ENCODE measurements around the gene JAZF1. TPM values are rescaled to one million over a fixed set of nuclear protein-coding genes. Genes with fewer than 3 reads are reported as not detected.

The JAZF1 gene
- total RNA-seq, 1 experiment from 2014 or later, result 0.90 TPM

DNA sequence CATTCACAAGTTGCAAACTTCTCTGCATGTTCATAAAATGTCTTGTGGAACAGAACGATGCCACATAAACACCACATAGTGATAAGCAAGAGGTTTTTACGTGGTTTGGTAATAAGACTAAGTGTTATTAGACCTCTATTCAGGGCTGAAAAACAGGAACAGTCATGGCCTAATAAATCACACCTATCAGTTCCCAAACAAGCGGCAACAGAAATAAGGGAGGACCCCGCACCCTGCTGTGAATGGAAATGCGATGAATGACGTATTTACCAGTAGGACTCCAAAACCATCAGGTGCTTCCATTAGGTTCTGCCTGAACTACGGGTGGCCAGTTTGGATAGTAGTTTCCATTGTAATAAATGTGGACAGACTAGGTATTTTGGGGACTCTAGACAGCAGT is 311.5 kb downstream of the JAZF1 start:
- Histone ChIP-seq H3K9me3 (ENCODE audit: insufficient read depth, low read depth) (no peaks in the 10 kb centered on the region), H3K4me2 (no peak overlapping the region), H3K9me2 (ENCODE audit: insufficient read depth) (no peaks in the 10 kb centered on the region), H3K4me3 (no peak overlapping the region), H3K79me2 (ENCODE audit: low read depth) (no peaks in the 10 kb centered on the region), H4K20me1 (ENCODE audit: insufficient read depth) (no peaks in the 10 kb centered on the region), H3K27me3 (ENCODE audit: insufficient read depth, low read depth) (no peaks in the 10 kb centered on the region), H3K27ac (no peak overlapping the region), H3F3A (ENCODE audit: insufficient read depth, low read depth) (no peaks in the 10 kb centered on the region), H3K4me1 (replicated peaks; ENCODE audit: insufficient read depth) (no peaks in the 10 kb centered on the region), H3K36me3 (ENCODE audit: low read depth) (no peaks in the 10 kb centered on the region), H2AFZ (no peak overlapping the region)
- POLR2A ChIA-PET (ENCODE audit: unreplicated experiment), result no interaction called here
- intact Hi-C loops (cut with micrococcal nuclease; ENCODE audit: unreplicated experiment), result no loop called here
- TF ChIP-seq CTCF (conservative IDR thresholded peaks at IDR 0.05) (no peak), EZH2 (IDR thresholded peaks at IDR 0.05; ENCODE audit: low read depth) (no peak)
- CTCF ChIA-PET, result no interaction called here
- no TSS peak for BruUV-seq (replicated peaks)
- peak in 1 of 2 experiments; percentile 28 for DNase-seq

DNA sequence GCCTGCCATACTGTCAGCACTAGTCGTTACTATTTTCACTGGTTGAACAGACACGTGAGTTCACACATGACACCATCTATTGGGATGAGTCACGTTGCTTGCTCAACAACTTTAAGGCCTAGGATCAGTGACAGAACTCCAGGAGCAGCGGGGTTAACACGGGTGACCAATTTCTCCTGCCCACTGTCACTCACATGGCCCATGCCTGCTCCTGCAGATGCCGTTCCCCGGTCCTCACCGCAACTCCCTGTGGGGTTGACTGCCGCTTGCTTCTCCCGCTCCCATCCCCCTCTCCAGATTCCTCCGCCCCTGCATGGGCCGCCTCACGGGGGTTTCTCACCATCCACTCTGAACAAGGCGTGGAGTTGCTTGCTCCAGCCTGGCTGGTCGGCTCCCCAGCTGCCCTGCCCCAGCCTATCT is 312.5 kb downstream of the JAZF1 start:
- H3K4me2 ChIP-seq, result no peak overlapping the region
- no peaks in the 10 kb centered on the region for H3K36me3 ChIP-seq (ENCODE audit: low read depth)
- H3K9me3 ChIP-seq (ENCODE audit: insufficient read depth, low read depth), result no peaks in the 10 kb centered on the region
- H3K27me3 ChIP-seq (ENCODE audit: insufficient read depth, low read depth), result no peaks in the 10 kb centered on the region
- no peak overlapping the region for H3K4me3 ChIP-seq
- no peaks in the 10 kb centered on the region for H3K4me1 ChIP-seq (replicated peaks; ENCODE audit: insufficient read depth)
- POLR2A ChIA-PET (ENCODE audit: unreplicated experiment), result no interaction called here
- BruUV-seq (replicated peaks), result no TSS peak
- no peaks in the 10 kb centered on the region for H3K9me2 ChIP-seq (ENCODE audit: insufficient read depth)
- CTCF ChIA-PET, result no interaction called here
- H3F3A ChIP-seq (ENCODE audit: insufficient read depth, low read depth), result no peaks in the 10 kb centered on the region
- TF ChIP-seq EZH2 (IDR thresholded peaks at IDR 0.05; ENCODE audit: low read depth) (no peak), CTCF (conservative IDR thresholded peaks at IDR 0.05) (no peak)
- no peaks in the 10 kb centered on the region for H3K79me2 ChIP-seq (ENCODE audit: low read depth)
- H3K27ac ChIP-seq, result no peak overlapping the region
- DNase-seq, result peak in 1 of 2 experiments; percentile 29
- H2AFZ ChIP-seq, result no peak overlapping the region
- intact Hi-C loops (cut with micrococcal nuclease; ENCODE audit: unreplicated experiment), result no loop called here
- no peaks in the 10 kb centered on the region for H4K20me1 ChIP-seq (ENCODE audit: insufficient read depth)

DNA sequence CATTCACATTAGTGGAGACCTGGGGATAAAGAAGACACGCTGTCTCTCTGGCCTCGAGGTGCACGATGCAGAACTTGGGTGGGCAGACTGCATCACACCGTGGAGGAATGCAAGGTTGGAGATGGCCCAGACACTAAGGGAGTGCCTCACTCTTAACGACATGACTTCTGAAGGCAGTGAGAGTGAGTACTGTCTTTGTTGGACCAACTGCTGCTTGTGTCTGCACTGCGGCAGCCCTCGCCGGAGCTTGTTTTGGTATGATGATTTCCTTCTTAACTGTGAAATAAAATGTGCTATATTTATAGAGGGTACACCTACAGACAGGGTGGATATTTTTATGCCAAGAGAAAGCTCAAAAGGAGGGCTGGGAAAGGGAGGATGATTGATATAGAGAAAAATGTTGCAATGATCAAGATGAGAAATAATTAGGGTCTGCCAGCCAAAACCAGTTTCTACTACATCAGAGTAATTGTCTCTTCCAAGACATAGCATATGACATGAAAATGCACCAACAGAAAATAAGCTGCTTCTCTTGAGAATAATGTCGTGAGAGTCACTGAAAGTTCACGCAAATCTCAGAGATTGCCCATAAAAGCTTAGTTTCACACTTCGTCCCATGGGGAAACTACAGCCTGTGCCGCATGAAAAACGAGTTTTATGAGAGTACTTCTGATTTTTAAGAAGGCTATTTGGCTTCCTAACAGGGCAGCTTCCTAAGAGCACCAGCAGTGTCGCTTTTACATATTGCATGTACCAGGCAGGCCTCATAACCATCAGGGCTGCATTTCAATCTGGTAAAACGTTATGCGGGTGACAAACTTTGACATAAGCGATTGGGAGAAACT is 313.5 kb downstream of the JAZF1 start:
- Histone ChIP-seq H3K79me2 (ENCODE audit: low read depth) (no peaks in the 10 kb centered on the region), H3K4me3 (no peak overlapping the region), H3F3A (ENCODE audit: insufficient read depth, low read depth) (no peaks in the 10 kb centered on the region), H3K27ac (no peak overlapping the region), H2AFZ (no peak overlapping the region), H3K9me2 (ENCODE audit: insufficient read depth) (no peaks in the 10 kb centered on the region), H3K4me2 (no peak overlapping the region), H3K36me3 (ENCODE audit: low read depth) (no peaks in the 10 kb centered on the region), H3K9me3 (ENCODE audit: insufficient read depth, low read depth) (no peaks in the 10 kb centered on the region), H4K20me1 (ENCODE audit: insufficient read depth) (no peaks in the 10 kb centered on the region), H3K27me3 (ENCODE audit: insufficient read depth, low read depth) (no peaks in the 10 kb centered on the region), H3K4me1 (replicated peaks; ENCODE audit: insufficient read depth) (no peaks in the 10 kb centered on the region)
- BruUV-seq (replicated peaks), result no TSS peak
- ChIA-PET POLR2A (ENCODE audit: unreplicated experiment) (no interaction called here), CTCF (no interaction called here)
- intact Hi-C loops (cut with micrococcal nuclease; ENCODE audit: unreplicated experiment), result no loop called here
- DNase-seq, result peak in 1 of 2 experiments; percentile 6
- TF ChIP-seq CTCF (conservative IDR thresholded peaks at IDR 0.05) (no peak), EZH2 (IDR thresholded peaks at IDR 0.05; ENCODE audit: low read depth) (no peak)

Measured in PC-9 (cell line).